GM23338 (cell line): Measurements from ENCODE around the gene CRYAA. TPM values are rescaled to one million over a fixed set of nuclear protein-coding genes. Genes with fewer than 3 reads are reported as not detected.
A peak's percentile ranks its signal among the peaks of the same experiment; 100 is the strongest.

Source experiments
- ATAC-seq: fragments of 200-7000 bp; cut with Tn5 transposase; 3 replicates; pipeline ENCODE4 v1.9.1; 2020
- DNase-seq: peaks from one replicate; pipeline ENCODE4 v3.0.0-alpha.2; 2015; ENCODE audit warnings: low spot score
- H2AFZ ChIP-seq: fragments of 200-600 bp; sonication (generic); 2 replicates; pipeline ENCODE4 v1.8.0; 2016; ENCODE audit warnings: antibody characterized with exemption, mild to moderate bottlenecking, moderate library complexity
- H3F3A ChIP-seq: fragments of 200-600 bp; sonication (generic); replicated peaks from 2 replicates; pipeline ENCODE4 v1.8.0; 2017; ENCODE audit warnings: antibody characterized with exemption, mixed run types, low read depth
- H3K27ac ChIP-seq: fragments of 200-600 bp; sonication (generic); 2 replicates; pipeline ENCODE4 v1.6.1; 2016; ENCODE audit warnings: low read depth
- H3K27me3 ChIP-seq: fragments of 200-600 bp; sonication (generic); 2 replicates; pipeline ENCODE4 v1.8.0; 2016; ENCODE audit warnings: mild to moderate bottlenecking, mixed run types, moderate library complexity; ENCODE audit not compliant: insufficient read depth
- H3K36me3 ChIP-seq: fragments of 200-600 bp; sonication (generic); 2 replicates; pipeline ENCODE4 v1.8.0; 2016; ENCODE audit warnings: mild to moderate bottlenecking; ENCODE audit not compliant: insufficient read depth
- H3K4me1 ChIP-seq: fragments of 200-600 bp; sonication (generic); 2 replicates; pipeline ENCODE4 v1.8.0; 2016; ENCODE audit warnings: mild to moderate bottlenecking, moderate library complexity; ENCODE audit not compliant: insufficient read depth
- H3K4me2 ChIP-seq: fragments of 200-600 bp; sonication (generic); 2 replicates; pipeline ENCODE4 v1.7.1; 2017; ENCODE audit warnings: mixed run types
- H3K4me3 ChIP-seq: fragments of 200-600 bp; sonication (generic); 2 replicates; pipeline ENCODE4 v1.6.1; 2016; ENCODE audit warnings: mixed run types
- H3K79me2 ChIP-seq: fragments of 200-600 bp; sonication (generic); replicated peaks from 2 replicates; pipeline ENCODE4 v1.8.0; 2017; ENCODE audit warnings: mild to moderate bottlenecking; ENCODE audit not compliant: insufficient read depth
- H3K9me2 ChIP-seq: fragments of 200-600 bp; sonication (generic); 2 replicates; pipeline ENCODE4 v1.8.0; 2017; ENCODE audit not compliant: insufficient read depth
- H4K20me1 ChIP-seq: fragments of 200-600 bp; sonication (generic); replicated peaks from 2 replicates; pipeline ENCODE4 v1.8.0; 2017; ENCODE audit warnings: mild to moderate bottlenecking; ENCODE audit not compliant: insufficient read depth
- H3K27ac Mint-ChIP-seq: 2 replicates; pipeline ENCODE4 v1.8.0; 2020; ENCODE audit warnings: inconsistent platforms, mild to moderate bottlenecking, moderate library complexity, mixed read lengths
- H3K27me3 Mint-ChIP-seq: 3 replicates; pipeline ENCODE4 v1.8.0; 2022; ENCODE audit warnings: low read depth, mild to moderate bottlenecking, moderate library complexity, mixed read lengths, inconsistent platforms; ENCODE audit not compliant: insufficient read depth, poor library complexity
- H3K36me3 Mint-ChIP-seq: 3 replicates; pipeline ENCODE4 v1.8.0; 2021; ENCODE audit warnings: low read depth, mild to moderate bottlenecking, inconsistent platforms, moderate library complexity, mixed read lengths
- H3K4me1 Mint-ChIP-seq: 3 replicates; pipeline ENCODE4 v1.8.0; 2020; ENCODE audit warnings: mild to moderate bottlenecking, inconsistent platforms, mixed read lengths
- H3K4me3 Mint-ChIP-seq: 3 replicates; pipeline ENCODE4 v1.8.0; 2021; ENCODE audit warnings: moderate library complexity, mild to moderate bottlenecking, inconsistent platforms, mixed read lengths
- H3K9me3 Mint-ChIP-seq: 3 replicates; pipeline ENCODE4 v1.8.0; 2020; ENCODE audit warnings: moderate library complexity, mild to moderate bottlenecking, inconsistent platforms, mixed read lengths
- CREB1 ChIP-seq: fragments of 250-450 bp; sonication (Bioruptor Pico); IDR thresholded peaks from 2 replicates; pipeline ENCODE4 v1.5.0; 2020; ENCODE audit warnings: low read depth, mild to moderate bottlenecking, moderate library complexity
- ETS1 ChIP-seq: IDR thresholded peaks from 2 replicates; pipeline ENCODE4 v1.6.1; 2016; ENCODE audit warnings: antibody characterized with exemption
- EZH2phosphoT487 ChIP-seq: fragments of 200-600 bp; sonication (generic); IDR thresholded peaks from one replicate; pipeline ENCODE4 v1.8.1; 2018; ENCODE audit warnings: antibody characterized with exemption; ENCODE audit not compliant: unreplicated experiment
- NANOG ChIP-seq: IDR thresholded peaks from 2 replicates; pipeline ENCODE4 v1.6.1; 2016; ENCODE audit warnings: antibody characterized with exemption, borderline replicate concordance
- STAT1 ChIP-seq: IDR thresholded peaks from one replicate; pipeline ENCODE4 v1.6.1; 2016; ENCODE audit warnings: antibody characterized with exemption; ENCODE audit not compliant: unreplicated experiment
- ZNF114 ChIP-seq: fragments of 250-450 bp; sonication (Bioruptor Pico); IDR thresholded peaks from 2 replicates; pipeline ENCODE4 v1.5.0; 2020; ENCODE audit warnings: mild to moderate bottlenecking, moderate library complexity
- ZNF462 ChIP-seq: fragments of 250-450 bp; sonication (Bioruptor Pico); IDR thresholded peaks from 2 replicates; pipeline ENCODE4 v1.5.0; 2020; ENCODE audit warnings: mild to moderate bottlenecking, moderate library complexity
- polyA plus RNA-seq: library from polyadenylated mRNA; unstranded; fragments of >200 nt; fragmentation: Nextera tagmentation; extraction: Ambion mirVana; gene quantifications from 2 replicates; pipeline ENCODE4 v1.2.1, GENCODE V29; 2016
- total RNA-seq: library from RNA; depleted of rRNA; stranded (reverse); fragments of >200 nt; shearing (Covaris generic); gene quantifications from 2 replicates; pipeline ENCODE4 v1.2.3, GENCODE V29; 2014
- TF ChIP-seq, protein P1 (sequence below): IDR thresholded peaks from one replicate; pipeline ENCODE4 v1.6.1; 2018; ENCODE audit warnings: antibody characterized with exemption; ENCODE audit not compliant: unreplicated experiment

CRYAA gene
- total and polyA plus RNA-seq, 2 experiments from 2014 or later, result not detected

GRCh38 chr21:43207868-43208267, 39.1 kb downstream of the CRYAA start:
- H3K4me1 Mint-ChIP-seq, result peaks cover 7% of the 10 kb centered on the region
- H3K27ac Mint-ChIP-seq, result no peak overlapping the region
- H4K20me1 ChIP-seq, result no peaks in the 10 kb centered on the region
- TF ChIP-seq ZNF114 (no peak), ZNF462 (no peak)
- no peaks in the 10 kb centered on the region for H3K36me3 ChIP-seq
- H3K9me2 ChIP-seq, result no peaks in the 10 kb centered on the region
- peaks cover 6% of the 10 kb centered on the region for H3K27me3 Mint-ChIP-seq
- no peaks in the 10 kb centered on the region for H3F3A ChIP-seq
- no peak overlapping the region for H3K4me3 ChIP-seq
- H3K4me2 ChIP-seq, result no peak overlapping the region
- H3K9me3 Mint-ChIP-seq, result peaks cover 10% of the 10 kb centered on the region; the same call in 2 of the 3 replicates
- H3K27me3 ChIP-seq, result no peaks in the 10 kb centered on the region
- no peak overlapping the region for H2AFZ ChIP-seq
- H3K79me2 ChIP-seq, result no peaks in the 10 kb centered on the region
- DNase-seq (no peak), ATAC-seq (no peak)
- no peak overlapping the region for H3K4me3 Mint-ChIP-seq
- peaks cover 6% of the 10 kb centered on the region; the same call in 2 of the 3 replicates for H3K36me3 Mint-ChIP-seq
- H3K4me1 ChIP-seq, result no peaks in the 10 kb centered on the region
- no peak overlapping the region for H3K27ac ChIP-seq

DNA sequence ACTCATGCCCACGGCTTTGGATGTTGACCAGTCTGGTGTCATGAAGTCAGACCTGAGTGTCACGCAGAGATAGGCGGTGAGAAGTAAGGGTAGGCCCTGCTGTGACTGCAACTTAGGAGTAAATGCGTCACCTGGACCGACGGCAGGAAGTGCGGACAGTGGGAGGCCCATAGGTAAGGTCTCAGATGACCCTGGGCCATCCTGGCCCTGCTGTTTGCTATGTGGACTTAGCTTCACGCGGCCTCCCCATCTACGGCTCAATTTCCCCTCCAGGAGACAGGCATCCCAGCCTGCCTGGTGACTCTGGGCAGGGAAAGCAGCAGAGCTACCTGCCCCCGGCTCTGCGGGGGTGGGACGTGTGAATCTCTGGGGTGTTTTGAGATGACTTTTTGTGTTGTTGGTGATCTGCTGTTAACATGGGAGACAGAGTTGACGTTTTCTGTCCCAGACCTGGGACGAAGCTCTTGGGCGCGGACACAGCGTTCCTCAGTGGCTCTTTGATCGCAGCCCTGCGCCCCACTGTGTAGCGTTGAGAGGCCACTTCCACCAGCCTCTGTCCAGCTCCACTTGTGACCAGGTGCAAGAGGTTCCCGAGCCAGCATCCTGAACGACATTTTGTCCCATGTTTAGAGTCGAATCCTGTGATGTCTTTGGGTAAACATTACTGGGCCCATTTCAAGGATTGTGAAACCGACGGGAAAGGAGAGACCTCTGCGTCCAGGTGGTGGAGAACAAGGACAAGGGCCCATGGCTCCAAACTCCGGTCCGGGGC, 39.9 kb downstream of the CRYAA start:
- H2AFZ ChIP-seq, result no peak overlapping the region
- peak overlapping the region; percentile 62; the same call in 1 of the 2 replicates for H3K27ac Mint-ChIP-seq
- peaks cover 7% of the 10 kb centered on the region for H3K4me1 Mint-ChIP-seq
- H3K27me3 ChIP-seq, result no peaks in the 10 kb centered on the region
- no peaks in the 10 kb centered on the region for H3K4me1 ChIP-seq
- H3K9me2 ChIP-seq, result no peaks in the 10 kb centered on the region
- H3K9me3 Mint-ChIP-seq, result peaks cover 8% of the 10 kb centered on the region; the same call in 2 of the 3 replicates
- H3K4me2 ChIP-seq, result no peak overlapping the region
- H3K79me2 ChIP-seq, result no peaks in the 10 kb centered on the region
- no peak overlapping the region for H3K4me3 Mint-ChIP-seq
- peaks cover 4% of the 10 kb centered on the region; the same call in 1 of the 3 replicates for H3K36me3 Mint-ChIP-seq
- no peak for ATAC-seq
- H3F3A ChIP-seq, result no peaks in the 10 kb centered on the region
- no peak for DNase-seq
- H3K27ac ChIP-seq, result no peak overlapping the region
- H3K36me3 ChIP-seq, result no peaks in the 10 kb centered on the region
- no peaks in the 10 kb centered on the region for H4K20me1 ChIP-seq
- peaks cover 6% of the 10 kb centered on the region for H3K27me3 Mint-ChIP-seq
- no peak overlapping the region for H3K4me3 ChIP-seq
- TF ChIP-seq ZNF114 (no peak), STAT1 (no peak), NANOG (no peak), CREB1 (CRISPR knock-in tag) (no peak), ETS1 (no peak), EZH2phosphoT487 (no peak)
- TF ChIP-seq, protein P1, sequence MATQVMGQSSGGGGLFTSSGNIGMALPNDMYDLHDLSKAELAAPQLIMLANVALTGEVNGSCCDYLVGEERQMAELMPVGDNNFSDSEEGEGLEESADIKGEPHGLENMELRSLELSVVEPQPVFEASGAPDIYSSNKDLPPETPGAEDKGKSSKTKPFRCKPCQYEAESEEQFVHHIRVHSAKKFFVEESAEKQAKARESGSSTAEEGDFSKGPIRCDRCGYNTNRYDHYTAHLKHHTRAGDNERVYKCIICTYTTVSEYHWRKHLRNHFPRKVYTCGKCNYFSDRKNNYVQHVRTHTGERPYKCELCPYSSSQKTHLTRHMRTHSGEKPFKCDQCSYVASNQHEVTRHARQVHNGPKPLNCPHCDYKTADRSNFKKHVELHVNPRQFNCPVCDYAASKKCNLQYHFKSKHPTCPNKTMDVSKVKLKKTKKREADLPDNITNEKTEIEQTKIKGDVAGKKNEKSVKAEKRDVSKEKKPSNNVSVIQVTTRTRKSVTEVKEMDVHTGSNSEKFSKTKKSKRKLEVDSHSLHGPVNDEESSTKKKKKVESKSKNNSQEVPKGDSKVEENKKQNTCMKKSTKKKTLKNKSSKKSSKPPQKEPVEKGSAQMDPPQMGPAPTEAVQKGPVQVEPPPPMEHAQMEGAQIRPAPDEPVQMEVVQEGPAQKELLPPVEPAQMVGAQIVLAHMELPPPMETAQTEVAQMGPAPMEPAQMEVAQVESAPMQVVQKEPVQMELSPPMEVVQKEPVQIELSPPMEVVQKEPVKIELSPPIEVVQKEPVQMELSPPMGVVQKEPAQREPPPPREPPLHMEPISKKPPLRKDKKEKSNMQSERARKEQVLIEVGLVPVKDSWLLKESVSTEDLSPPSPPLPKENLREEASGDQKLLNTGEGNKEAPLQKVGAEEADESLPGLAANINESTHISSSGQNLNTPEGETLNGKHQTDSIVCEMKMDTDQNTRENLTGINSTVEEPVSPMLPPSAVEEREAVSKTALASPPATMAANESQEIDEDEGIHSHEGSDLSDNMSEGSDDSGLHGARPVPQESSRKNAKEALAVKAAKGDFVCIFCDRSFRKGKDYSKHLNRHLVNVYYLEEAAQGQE, result no peak
